Measurements from ENCODE around the gene EIF4B.

EIF4B gene

DNA sequence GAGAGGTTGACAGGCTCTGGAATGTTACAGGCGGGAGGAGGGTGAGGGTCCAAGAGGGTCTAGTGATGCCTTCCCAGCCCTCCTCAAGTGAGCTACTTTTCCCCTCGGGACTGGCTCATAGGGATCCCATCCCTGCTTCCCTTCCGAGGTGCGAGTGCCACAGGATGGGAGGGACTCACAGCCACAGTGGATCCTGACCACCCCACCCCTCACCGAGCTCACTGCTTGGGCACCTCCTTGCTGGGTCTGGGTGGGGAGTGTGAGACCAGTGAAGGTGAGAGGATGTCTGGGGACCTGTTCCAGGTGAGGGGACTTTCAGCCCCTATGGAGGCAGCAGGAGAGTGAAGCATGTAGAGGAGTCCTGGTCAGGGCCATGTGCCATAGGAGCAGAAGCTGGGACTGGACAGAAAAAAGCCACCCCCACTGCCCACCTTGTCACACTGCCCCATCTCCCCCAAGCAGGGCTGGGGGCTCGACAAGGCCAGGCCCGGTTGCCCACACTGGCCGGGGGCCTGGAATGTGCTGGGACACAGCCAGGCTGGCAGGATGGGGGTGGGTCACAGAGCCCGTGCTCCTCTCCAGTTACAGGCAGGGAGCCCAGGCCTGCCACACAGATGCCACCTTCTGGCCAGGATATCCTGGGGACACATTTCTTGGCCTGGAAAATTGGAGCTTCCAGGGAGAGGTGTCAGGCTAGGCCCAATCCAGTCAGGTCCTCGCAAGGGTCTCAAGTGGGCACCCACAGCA lies 42.0 kb downstream of the EIF4B start:
- DNase-seq, result no peak

DNA sequence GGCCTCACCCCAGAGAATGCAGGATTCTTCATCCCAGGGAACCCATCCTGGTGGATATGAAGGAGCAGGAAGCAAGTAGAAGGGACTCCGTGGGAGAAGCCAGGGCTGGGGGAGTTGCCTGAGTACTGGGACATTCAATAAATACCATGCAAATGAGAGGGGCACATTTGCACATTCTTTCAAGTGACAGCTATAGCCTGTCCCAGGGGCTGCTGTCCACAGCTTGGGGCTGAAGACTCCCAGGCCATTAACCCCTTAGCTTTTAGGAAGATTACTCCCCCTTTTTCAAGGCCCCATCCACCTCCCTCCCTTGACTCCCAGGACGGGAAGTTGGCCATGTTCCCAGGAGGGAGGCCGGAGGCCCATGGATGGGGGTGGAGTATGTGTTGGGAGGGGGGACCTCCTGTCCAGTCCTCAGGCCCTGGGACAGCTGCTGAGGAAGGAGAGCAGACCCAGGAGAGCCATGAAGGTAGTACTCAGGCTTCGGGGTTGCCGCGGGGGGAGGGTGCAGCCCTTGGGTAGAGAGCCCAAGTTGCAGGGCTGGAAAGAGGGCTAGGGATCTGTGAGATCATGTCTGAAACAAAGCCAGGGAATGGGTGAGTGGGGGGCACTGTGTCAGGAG lies 42.6 kb downstream of the EIF4B start:
- no peak for DNase-seq

DNA sequence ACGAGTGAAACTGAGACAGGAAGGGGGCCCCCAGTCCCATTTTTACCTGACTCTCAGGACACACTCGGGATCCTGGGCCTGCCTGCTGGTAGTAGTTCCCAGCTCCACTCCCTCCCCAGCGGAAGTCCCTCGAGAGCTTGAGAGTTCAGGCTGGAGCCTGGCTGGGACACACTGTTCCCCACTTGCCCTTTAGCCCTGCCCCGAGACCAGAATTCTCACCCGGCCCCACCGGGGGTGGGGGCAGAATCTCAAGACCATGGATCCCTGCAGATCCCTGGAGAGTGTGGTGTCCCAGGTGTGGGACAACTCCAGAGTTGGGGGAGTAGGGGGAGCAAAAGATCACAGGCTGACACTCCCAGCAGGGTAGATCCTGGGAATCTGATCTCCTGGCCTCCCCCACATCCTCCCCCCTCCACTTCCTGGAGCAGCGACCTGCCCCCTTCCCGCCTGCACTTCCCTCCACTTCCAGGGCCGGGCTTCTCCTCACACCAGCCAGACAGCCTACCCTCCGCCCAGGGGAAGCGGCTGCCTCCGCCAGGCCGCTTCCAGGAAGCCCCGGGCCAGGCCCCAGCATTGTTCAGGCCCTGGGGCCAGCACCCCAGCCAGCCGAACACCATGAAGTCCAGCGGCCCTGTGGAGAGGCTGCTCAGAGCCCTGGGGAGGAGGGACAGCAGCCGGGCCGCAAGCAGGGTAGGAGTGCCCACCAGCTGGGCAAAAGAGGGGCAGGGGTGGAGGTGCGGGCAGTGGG lies 43.5 kb downstream of the EIF4B start, which contains the start of gene TNS2:
TSS of gene TNS2 (plus strand) at position 495 of the 748 bp plus-strand sequence. CDS start at position 616, 121 bp downstream.
- DNase-seq, result no peak

DNA sequence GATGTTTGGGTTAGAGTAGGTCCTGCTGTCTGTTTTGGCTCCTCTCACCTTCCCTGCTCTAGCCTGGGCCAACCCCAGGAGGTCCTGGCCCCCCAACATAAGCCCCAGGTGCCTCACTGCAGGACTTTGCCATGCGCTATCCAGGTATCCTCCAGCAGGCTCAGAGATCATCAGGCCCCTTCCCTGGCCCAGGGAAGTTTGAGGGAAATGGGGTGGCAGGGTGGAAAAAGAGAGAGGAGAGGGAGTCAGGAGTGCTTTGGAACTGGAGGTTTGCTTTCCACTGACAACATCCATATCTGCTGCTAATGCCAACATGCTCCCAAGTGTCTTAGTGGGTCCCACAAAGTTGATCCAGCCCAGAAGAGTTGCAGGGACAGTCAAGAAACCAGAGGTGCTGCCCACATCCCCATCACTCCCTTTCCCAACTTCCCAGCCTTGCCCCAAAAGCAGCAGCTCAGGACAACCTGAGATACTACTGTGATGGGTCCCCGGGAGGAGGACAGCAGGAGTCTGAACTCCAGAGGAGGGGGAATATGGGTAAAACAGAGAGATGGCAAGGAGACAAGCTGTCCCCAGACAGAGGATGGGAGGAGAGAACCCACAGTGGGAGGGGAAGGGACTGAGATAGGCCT lies 44.3 kb downstream of the EIF4B start:
- no peak for DNase-seq

GRCh38 chr12:53051058-53051880 lies 45.0 kb downstream of the EIF4B start:
- DNase-seq, result no peak

DNA sequence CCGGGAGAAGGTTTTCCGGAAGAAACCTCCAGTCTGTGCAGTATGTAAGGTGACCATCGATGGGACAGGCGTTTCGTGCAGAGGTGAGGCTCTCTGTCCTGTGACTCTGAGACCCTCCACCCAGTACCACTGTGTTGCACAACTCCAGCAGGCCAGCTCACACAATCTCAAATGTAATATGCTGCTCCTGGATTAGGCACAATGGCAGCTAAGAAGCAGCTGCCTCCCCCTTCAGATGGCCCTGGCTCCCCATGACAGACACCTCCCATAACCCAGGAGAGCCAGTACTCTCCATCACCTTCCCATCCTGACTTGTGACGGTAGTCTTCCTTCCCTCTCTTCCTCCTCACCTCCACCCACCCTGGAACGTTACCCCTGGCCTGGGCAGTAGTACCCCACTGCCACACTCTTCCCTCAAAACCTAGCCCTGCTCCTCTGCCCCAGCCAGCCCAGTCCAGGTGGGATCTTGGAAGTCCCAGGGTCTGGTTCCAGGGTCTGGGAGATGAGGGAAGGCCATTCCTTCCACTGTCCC lies 45.7 kb downstream of the EIF4B start:
- no peak for DNase-seq

DNA sequence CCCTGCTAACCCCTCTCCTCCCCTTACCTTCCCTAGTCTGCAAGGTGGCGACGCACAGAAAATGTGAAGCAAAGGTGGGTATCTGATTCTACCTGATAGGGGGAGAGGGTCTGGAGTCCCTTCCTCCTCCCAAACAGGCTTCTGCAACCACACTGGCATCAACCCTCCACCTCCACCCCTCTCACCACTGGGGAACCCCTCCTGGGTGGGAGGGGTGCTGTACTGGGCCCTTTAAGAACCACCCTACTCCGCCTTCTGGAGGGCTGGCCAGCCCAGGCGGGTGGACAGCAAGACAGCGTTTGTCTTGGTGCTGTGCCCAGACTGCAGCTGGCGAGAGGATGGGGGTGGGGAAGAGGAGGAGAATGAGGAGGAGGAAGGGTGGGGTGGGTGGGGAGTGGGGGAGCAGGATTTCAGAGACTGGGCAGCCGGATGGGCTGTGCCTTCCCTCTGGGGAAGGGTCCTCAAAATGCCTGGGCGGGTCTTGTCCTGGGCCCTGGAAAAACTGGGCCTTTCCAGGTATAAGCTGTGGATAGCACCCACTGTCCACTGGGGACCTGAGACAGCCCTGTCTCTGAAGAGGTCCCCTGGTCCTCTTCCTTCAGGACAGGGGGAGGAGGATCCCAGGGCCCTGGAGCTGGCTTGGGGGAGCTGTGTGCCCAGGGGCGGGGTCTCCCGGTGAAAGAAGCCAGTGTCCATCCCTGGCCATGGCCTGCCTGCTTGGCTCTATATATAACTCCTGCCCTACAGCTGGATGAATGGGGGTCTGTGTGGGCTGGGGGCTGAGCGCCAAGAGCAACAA lies 46.4 kb downstream of the EIF4B start:
- DNase-seq, result no peak

DNA sequence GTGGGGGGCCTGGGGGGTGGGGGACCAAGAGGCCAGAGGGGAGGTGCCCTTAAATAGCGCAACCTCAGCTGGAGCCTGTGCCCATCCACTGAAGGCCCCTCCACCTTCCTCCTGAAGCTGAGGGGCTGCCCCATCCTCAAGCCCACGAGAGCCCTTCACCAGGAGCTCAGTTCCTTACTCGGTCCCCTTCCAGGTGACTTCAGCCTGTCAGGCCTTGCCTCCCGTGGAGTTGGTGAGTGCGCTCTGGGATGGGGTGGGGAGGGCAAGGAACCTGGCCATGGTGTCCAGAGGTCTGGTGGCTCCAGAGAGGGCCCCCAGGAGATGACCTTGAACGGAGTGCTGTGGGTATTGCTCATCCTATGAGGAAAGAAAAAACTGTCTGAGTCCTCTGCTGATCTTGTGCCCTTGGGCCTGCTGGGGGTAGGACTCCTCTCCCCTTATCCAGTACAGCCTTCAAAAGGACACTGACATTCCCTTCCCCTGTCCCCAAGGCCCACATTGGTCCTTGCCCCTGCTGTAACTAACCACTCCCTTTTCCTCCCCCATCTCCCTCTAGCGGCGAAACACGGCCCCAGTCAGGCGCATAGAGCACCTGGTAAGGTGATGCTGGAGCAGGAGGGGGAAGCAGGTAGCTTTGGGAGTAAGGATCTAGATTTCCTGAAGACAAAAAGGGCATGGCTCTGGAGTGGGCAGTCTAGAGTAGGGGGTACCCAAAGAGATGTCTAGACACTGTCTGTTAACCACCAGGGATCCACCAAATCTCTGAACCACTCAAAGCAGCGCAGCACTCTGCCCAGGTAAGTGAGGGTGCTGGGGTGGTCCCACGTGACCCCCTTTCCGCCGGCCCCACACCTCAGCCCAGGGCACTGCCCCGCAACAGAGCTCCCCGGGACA lies 47.2 kb downstream of the EIF4B start:
- peak; percentile 52 for DNase-seq

DNA sequence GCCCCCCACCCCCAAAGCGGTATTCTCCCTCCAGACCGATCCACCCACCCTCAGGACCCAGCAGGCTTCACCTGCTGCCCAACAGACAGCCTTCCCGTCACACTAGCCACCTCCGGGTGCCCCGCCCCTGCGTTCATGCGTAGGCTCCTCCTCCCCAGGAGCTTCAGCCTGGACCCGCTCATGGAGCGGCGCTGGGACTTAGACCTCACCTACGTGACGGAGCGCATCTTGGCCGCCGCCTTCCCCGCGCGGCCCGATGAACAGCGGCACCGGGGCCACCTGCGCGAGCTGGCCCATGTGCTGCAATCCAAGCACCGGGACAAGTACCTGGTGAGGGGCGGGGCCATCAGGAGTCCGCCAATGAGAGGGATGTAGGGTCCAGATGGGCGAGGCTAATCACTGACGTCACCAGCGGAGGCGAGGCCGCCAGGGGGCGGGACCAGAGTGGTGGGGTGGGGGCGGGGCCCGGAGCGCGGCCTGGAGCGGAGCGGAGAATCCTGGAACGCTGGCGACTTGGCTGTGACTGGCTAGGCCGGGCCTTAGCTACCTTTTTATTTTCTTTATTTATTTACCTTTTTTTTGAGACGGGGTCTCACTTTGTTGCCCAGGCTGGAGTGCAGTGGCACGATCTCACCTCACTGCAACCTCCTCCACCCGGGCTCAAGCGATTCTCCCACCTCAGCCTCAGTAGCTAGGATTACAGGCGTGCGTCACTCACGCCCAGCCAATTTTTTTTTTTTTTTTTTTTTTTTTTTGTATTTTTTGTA lies 48.0 kb downstream of the EIF4B start:
- DNase-seq, result peak; percentile 90

DNA sequence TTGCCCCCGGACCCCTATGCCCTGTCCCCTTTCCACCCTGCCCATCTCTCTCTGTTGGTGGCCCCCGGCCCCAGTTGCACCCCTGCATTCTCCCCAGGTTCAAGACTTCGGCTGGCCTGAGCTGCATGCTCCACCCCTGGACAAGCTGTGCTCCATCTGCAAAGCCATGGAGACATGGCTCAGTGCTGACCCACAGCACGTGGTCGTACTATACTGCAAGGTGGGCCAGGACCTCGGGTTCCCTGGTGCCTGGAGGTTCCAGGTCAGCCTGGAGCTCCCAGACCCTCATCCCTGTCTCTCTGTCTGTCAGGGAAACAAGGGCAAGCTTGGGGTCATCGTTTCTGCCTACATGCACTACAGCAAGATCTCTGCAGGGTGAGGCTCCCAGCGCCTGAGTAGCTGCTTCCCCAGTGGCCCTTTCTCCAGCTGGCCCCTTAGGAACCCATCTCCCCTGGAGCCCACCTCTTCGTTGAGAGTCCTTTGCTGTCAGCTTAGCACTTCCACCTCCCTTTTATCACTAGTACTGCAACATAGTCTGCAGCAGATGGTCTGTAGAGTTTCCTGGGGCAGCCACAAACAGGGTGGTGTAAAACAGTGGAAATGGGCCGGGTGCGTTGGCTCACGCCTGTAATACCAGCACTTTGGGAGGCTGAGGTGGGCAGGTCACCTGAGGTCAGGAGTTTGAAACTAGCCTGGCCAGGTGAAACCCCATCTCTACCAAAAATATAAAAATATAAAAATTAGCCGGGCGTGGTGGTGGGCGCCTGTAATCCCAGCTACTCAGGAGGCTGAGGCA lies 49.4 kb downstream of the EIF4B start:
- no peak for DNase-seq

DNA sequence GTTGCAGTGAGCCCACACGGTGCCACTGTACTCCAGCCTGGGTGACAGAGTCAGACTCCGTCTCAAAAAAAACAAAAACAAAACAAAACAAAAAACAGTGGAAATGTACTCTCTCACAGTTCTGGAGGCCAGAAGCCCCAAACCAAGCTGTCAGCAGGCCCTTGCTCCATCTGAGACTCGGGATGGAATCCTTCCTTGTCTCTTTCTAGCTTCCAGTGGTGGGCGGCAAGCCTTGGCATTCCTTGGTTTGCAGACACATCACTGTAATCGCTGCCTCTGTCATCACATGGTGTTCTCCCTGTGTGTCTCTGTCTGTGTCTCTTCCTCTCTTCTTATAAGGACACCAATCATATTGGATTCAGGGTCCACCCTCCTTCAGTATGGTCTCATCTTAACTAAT lies 50.0 kb downstream of the EIF4B start:
- no peak for DNase-seq

- no peak for DNase-seq
Observed at GRCh38 chr12:53056901-53057300, 50.6 kb downstream of the EIF4B start.

DNA sequence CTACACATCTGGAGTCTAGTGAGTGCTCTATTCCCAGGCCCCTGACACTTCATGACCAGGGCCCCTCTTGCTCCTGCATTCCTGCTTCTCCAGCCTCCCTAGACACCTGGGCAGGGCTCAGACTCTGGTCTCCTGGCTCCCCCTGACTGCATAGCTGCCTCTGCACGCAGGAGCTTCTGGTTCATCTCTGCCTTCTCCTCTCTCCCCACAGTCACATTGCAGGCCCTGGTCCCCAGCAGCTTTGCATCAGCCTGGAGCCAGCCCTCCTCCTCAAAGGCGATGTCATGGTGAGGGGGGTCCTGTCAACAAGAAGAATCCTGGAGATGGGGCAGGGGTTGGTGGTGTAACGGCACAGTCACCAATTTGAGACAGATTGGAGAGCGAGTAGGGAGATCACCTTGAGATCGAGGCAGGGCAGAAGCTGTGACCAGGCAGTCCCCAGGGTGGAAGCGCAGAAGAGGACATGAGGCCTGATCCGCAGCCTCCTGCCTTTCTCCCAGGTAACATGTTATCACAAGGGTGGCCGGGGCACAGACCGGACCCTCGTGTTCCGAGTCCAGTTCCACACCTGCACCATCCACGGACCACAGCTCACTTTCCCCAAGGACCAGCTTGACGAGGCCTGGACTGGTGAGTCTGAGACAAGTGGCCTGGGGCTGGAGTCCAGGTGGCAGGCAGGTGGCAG lies 51.7 kb downstream of the EIF4B start:
- DNase-seq, result no peak

GRCh38 chr12:53058674-53059433 lies 52.6 kb downstream of the EIF4B start:
- DNase-seq, result no peak

- no peak for DNase-seq
Observed at GRCh38 chr12:53059434-53060063, 53.3 kb downstream of the EIF4B start.

DNA sequence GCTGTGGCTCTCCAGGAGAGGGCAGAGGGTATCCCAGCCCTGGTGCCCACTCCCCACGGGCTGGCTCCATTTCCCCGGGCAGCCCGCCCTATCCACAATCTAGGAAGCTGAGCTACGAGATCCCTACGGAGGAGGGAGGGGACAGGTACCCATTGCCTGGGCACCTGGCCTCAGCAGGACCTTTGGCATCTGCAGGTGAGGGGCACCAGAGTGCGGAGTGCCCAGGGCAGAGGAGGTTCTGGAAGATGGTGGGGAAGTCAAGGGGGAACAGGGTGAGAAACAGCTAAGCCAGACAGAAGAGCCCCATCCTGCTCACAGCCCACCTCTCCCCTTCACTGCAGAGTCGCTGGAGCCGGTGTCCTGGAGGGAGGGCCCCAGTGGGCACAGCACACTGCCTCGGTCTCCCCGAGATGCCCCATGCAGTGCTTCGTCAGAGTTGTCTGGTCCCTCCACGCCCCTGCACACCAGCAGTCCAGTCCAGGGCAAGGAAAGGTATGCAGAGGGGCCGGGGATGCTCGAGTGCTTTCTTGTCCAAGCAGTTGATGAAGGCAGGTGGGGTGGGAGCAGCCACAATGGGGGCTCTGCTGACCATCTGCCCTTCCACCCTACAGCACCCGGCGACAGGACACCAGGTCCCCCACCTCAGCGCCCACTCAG lies 53.9 kb downstream of the EIF4B start:
- DNase-seq, result no peak

Measured in CD4-positive, alpha-beta T cell treated with Interleukin-4 for 4 hours (primary cell).